GM19467 (cell line): ENCODE data around the gene ANKFN1.
"Not testable (repeated sequence)": the region's sequence is repeated elsewhere in the genome, so short reads cannot be mapped to it uniquely, and the experiment has no call there.

Source experiments
- ATAC-seq: cut with Tn5 transposase; IDR thresholded peaks from one replicate; pipeline ENCODE4 v1.9.1; 2021; ENCODE audit warnings: mild to moderate bottlenecking, moderate library complexity; ENCODE audit not compliant: unreplicated experiment

The ANKFN1 gene

GRCh38 chr17:56319531-56319930 lies 166.3 kb downstream of the ANKFN1 start:
- no peak for ATAC-seq

- no peak for ATAC-seq
Observed at GRCh38 chr17:56320443-56320842, 167.2 kb downstream of the ANKFN1 start.

- ATAC-seq: no peak
Observed at GRCh38 chr17:56322991-56323390, 169.7 kb downstream of the ANKFN1 start.

- no peak for ATAC-seq
Observed at GRCh38 chr17:56324676-56325075, 171.4 kb downstream of the ANKFN1 start.

GRCh38 chr17:56325313-56326000 lies 172.2 kb downstream of the ANKFN1 start:
- ATAC-seq: no peak

GRCh38 chr17:56326001-56326359 lies 172.7 kb downstream of the ANKFN1 start:
- no peak for ATAC-seq

- no peak for ATAC-seq
Observed at GRCh38 chr17:56347639-56348038, 194.4 kb downstream of the ANKFN1 start.

- no peak for ATAC-seq
Observed at GRCh38 chr17:56350592-56350991, 197.3 kb downstream of the ANKFN1 start.

- ATAC-seq: no peak
Observed at GRCh38 chr17:56351675-56352074, 198.4 kb downstream of the ANKFN1 start.

- ATAC-seq: no peak
Observed at GRCh38 chr17:56358651-56359050, 205.4 kb downstream of the ANKFN1 start.

GRCh38 chr17:56359518-56359917 lies 206.2 kb downstream of the ANKFN1 start:
- no peak for ATAC-seq

- ATAC-seq: no peak
Observed at GRCh38 chr17:56367366-56367765, 214.1 kb downstream of the ANKFN1 start.

- ATAC-seq: no peak
Observed at GRCh38 chr17:56373981-56374833, 220.9 kb downstream of the ANKFN1 start.

- ATAC-seq: no peak
Observed at GRCh38 chr17:56389356-56389755, 236.1 kb downstream of the ANKFN1 start.

- no peak for ATAC-seq
Observed at GRCh38 chr17:56392321-56392720, 239.0 kb downstream of the ANKFN1 start.

- ATAC-seq: no peak
Observed at GRCh38 chr17:56393156-56393555, 239.9 kb downstream of the ANKFN1 start.

GRCh38 chr17:56395787-56396186 lies 242.5 kb downstream of the ANKFN1 start:
- no peak for ATAC-seq

GRCh38 chr17:56407086-56407485 lies 253.8 kb downstream of the ANKFN1 start:
- no peak for ATAC-seq

GRCh38 chr17:56412356-56412755 lies 259.1 kb downstream of the ANKFN1 start:
- not testable (repeated sequence) for ATAC-seq

- no peak for ATAC-seq
Observed at GRCh38 chr17:56416682-56417351, 263.5 kb downstream of the ANKFN1 start.

GRCh38 chr17:56424005-56424404 lies 270.7 kb downstream of the ANKFN1 start:
- no peak for ATAC-seq

GRCh38 chr17:56424543-56425044 lies 271.3 kb downstream of the ANKFN1 start:
- ATAC-seq: no peak
